Measurements from ENCODE around the gene ARHGAP18.

GRCh38 chr6:129655334-129655733, 54.6 kb downstream of the ARHGAP18 start:
- TF ChIP-seq CHD1 (IDR thresholded peaks at IDR 0.05; ENCODE audit: low read depth, low read length): no peak
- TF ChIP-seq MYB (IDR thresholded peaks at IDR 0.05; ENCODE audit: borderline replicate concordance, low read depth, low read length): no peak
- TF ChIP-seq CHD2 (IDR thresholded peaks at IDR 0.05; ENCODE audit: borderline replicate concordance, low read depth, low read length): no peak
- TF ChIP-seq JUND (IDR thresholded peaks at IDR 0.05; ENCODE audit: low read depth, low read length): no peak
- no peak for TF ChIP-seq POLR2A (IDR thresholded peaks at IDR 0.05; ENCODE audit: low read depth, low read length)
- TF ChIP-seq, protein P1, sequence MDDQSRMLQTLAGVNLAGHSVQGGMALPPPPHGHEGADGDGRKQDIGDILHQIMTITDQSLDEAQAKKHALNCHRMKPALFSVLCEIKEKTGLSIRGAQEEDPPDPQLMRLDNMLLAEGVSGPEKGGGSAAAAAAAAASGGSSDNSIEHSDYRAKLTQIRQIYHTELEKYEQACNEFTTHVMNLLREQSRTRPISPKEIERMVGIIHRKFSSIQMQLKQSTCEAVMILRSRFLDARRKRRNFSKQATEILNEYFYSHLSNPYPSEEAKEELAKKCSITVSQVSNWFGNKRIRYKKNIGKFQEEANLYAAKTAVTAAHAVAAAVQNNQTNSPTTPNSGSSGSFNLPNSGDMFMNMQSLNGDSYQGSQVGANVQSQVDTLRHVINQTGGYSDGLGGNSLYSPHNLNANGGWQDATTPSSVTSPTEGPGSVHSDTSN (IDR thresholded peaks at IDR 0.05; ENCODE audit: insufficient replicate concordance, low read depth, low read length): no peak
- TF ChIP-seq CTCF (IDR thresholded peaks at IDR 0.05 in 2 of 3, conservative IDR thresholded peaks at IDR 0.05 in 1 of 3; ENCODE audit: control insufficient read depth in 2 of 3, extremely low read depth in 1 of 3, insufficient read depth in 1 of 3, low read depth in 3 of 3, low read length in 3 of 3): no peak

All from GM12878 (cell line).